Gastrocnemius medialis (tissue), 4 donors: ENCODE measurements around the gene SKIC3. TPM values are rescaled to one million over a fixed set of nuclear protein-coding genes. Genes with fewer than 3 reads are reported as not detected.

ENCODE experiments used
- ATAC-seq, 2 donors: fragments of 150-250 bp; one replicate each; pipeline ENCODE4 v1.9.1; 2016
- DNase-seq, 2 donors: peaks; one replicate each; pipeline ENCODE4 v3.0.0-alpha.2; 2019
- H3K27ac ChIP-seq, 4 donors: fragments of 200-600 bp; sonication (generic); 1 replicate in 1 of 4; 2 replicates in 3 of 4; pipeline ENCODE4 v1.5.1; 2016 to 2018; ENCODE audit warnings: mild to moderate bottlenecking in 2 of 4, moderate library complexity in 1 of 4
- H3K27me3 ChIP-seq, 3 donors: fragments of 200-600 bp; sonication (generic) in 2 of 3; 1 replicate in 1 of 3; 2 replicates in 2 of 3; pipeline versions ENCODE4 v1.5.1 to v1.6.0; 2016 to 2019; ENCODE audit warnings: mild to moderate bottlenecking in 1 of 3, moderate library complexity in 1 of 3
- H3K36me3 ChIP-seq, 2 donors: fragments of 200-600 bp; sonication (generic) in 1 of 2; one replicate each; pipeline ENCODE4 v1.5.1; 2017 to 2018
- H3K4me1 ChIP-seq, 2 donors: fragments of 200-600 bp; sonication (generic) in 1 of 2; one replicate each; pipeline ENCODE4 v1.5.1; 2016 to 2017; ENCODE audit warnings: mild to moderate bottlenecking in 2 of 2
- H3K4me3 ChIP-seq, 4 donors: fragments of 200-600 bp; sonication (generic) in 3 of 4; 1 replicate in 1 of 4; 2 replicates in 3 of 4; pipeline ENCODE4 v1.5.1; 2016 to 2019; ENCODE audit warnings: mild to moderate bottlenecking in 2 of 4
- H3K9me3 ChIP-seq, 3 donors: fragments of 200-600 bp; sonication (generic) in 2 of 3; 1 replicate in 1 of 3; 2 replicates in 2 of 3; pipeline ENCODE4 v1.5.1; 2016 to 2019
- POLR2A ChIP-seq, 2 donors: fragments of 450-650 bp; IDR thresholded peaks; one replicate each; pipeline ENCODE4 v1.6.1; 2017; ENCODE audit warnings: antibody characterized with exemption in 2 of 2, mild to moderate bottlenecking in 2 of 2, moderate library complexity in 2 of 2
- in situ Hi-C, 4 donors: fragments of 200-750 bp; cut with MboI; loops; one replicate each; pipeline versions ENCODE4 v1.15.0 to v1.8.0; 2017; ENCODE audit warnings: low sequenced_read_pairs in 4 of 4
- intact Hi-C: fragments of 100-400 bp; cut with DNase I; formaldehyde crosslinking; loops from one replicate; pipeline ENCODE4 v1.15.1; 2023; ENCODE audit warnings: low total_unique reads
- total RNA-seq, 4 donors: library from RNA; depleted of rRNA; stranded (reverse); fragments of >200 nt; gene quantifications; one replicate each; pipeline versions ENCODE4 v1.1.0 to v1.2.3, GENCODE V29; 2016
- TF ChIP-seq, protein P1 (sequence below), 5 experiments: fragments of 450-650 bp in 3 of 5; fragments of 200-600 bp in 2 of 5; sonication (generic) in 2 of 5; IDR thresholded peaks in 4 of 5; conservative IDR thresholded peaks in 1 of 5; 1 replicate in 4 of 5; 2 replicates in 1 of 5; pipeline ENCODE4 v1.5.1; 2016 to 2019; ENCODE audit warnings: antibody characterized with exemption in 5 of 5, mild to moderate bottlenecking in 3 of 5, moderate library complexity in 3 of 5

The SKIC3 gene
- total RNA-seq, 4 donors from 2014 or later, result 40.6 to 54.4 (median 43.4) TPM

DNA sequence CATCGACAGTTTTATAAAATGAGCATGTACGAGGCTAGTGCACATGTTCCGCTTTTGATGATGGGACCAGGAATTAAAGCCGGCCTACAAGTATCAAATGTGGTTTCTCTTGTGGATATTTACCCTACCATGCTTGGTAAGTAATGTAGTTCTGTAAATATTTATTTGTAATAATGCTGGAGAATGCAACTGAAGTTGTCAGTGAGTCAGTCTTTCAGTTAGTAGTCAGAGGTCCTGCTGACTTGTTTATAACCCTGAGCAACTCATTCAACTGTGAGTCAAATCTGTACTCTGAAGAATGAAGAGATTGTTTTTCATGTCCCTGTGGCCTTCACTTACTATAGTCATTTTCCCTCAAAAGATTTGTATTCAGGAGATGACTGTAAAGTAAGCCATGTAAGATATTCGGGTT is 36.7 kb upstream of the SKIC3 start:
- no peak for ATAC-seq
- Histone ChIP-seq H3K4me1 (peaks cover 5 to 7% of the 10 kb centered on the region in 2 donors), H3K4me3 (no peak overlapping the region), H3K36me3 (no peaks in the 10 kb centered on the region), H3K9me3 (no peaks in the 10 kb centered on the region), H3K27ac (no peak overlapping the region), H3K27me3 (no peaks in the 10 kb centered on the region)
- TF ChIP-seq, protein P1, sequence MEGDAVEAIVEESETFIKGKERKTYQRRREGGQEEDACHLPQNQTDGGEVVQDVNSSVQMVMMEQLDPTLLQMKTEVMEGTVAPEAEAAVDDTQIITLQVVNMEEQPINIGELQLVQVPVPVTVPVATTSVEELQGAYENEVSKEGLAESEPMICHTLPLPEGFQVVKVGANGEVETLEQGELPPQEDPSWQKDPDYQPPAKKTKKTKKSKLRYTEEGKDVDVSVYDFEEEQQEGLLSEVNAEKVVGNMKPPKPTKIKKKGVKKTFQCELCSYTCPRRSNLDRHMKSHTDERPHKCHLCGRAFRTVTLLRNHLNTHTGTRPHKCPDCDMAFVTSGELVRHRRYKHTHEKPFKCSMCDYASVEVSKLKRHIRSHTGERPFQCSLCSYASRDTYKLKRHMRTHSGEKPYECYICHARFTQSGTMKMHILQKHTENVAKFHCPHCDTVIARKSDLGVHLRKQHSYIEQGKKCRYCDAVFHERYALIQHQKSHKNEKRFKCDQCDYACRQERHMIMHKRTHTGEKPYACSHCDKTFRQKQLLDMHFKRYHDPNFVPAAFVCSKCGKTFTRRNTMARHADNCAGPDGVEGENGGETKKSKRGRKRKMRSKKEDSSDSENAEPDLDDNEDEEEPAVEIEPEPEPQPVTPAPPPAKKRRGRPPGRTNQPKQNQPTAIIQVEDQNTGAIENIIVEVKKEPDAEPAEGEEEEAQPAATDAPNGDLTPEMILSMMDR (IDR thresholded peaks at IDR 0.05 in 4 of 5, conservative IDR thresholded peaks at IDR 0.05 in 1 of 5), result no peak
- no peak for TF ChIP-seq POLR2A (IDR thresholded peaks at IDR 0.05)
- intact Hi-C loops (no loop called here), in situ Hi-C loops (no loop called here)
- no peak for DNase-seq

DNA sequence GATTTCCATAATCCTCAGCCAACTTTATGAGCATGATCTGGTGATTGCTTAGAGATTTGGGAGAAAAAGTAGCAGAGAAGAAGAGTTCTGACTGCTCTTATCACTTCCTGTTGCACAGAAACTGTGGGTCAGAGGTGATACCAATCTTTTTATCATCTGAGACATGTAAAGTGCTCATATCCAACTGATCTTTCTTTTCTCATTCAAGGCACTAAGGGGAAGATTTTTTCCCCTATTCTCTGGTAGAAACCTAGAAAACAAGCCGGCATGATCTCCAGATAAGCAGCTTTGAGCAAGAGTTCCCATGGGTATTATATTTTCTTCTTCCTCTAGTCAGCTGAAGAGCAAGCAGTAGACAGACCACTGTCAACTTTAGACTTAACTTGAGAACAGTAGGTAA is 36.1 kb upstream of the SKIC3 start:
- Histone ChIP-seq H3K27ac (no peak overlapping the region), H3K36me3 (no peaks in the 10 kb centered on the region), H3K4me1 (peaks cover under 1 to 2% of the 10 kb centered on the region in 2 donors), H3K27me3 (no peaks in the 10 kb centered on the region), H3K9me3 (no peaks in the 10 kb centered on the region), H3K4me3 (no peak overlapping the region)
- no peak for TF ChIP-seq POLR2A (IDR thresholded peaks at IDR 0.05)
- TF ChIP-seq, protein P1 (IDR thresholded peaks at IDR 0.05 in 4 of 5, conservative IDR thresholded peaks at IDR 0.05 in 1 of 5), result no peak
- in situ Hi-C loops, result no loop called here
- ATAC-seq, result no peak
- DNase-seq, result no peak
- intact Hi-C loops, result no loop called here

DNA sequence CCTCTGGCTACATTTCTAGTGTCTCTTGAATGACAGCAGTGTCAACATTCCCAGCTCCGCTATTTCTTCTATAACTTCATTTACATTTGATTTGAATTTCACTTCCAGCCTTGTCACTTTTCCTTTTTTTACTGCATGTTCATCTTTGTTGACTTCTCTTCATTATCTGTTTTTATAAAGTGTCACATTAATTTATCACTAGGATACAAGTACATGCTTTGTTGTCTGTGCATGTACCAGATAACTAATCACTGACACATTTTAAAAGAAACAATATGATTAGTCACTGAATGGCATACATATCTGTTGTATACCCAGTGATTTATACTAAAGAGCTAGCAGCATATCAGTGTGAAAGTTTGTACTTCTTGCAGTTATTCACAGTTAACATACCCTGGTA is 29.2 kb upstream of the SKIC3 start:
- Histone ChIP-seq H3K4me1 (no peaks in the 10 kb centered on the region), H3K27me3 (no peaks in the 10 kb centered on the region), H3K4me3 (no peak overlapping the region), H3K27ac (no peak overlapping the region), H3K36me3 (no peaks in the 10 kb centered on the region), H3K9me3 (no peaks in the 10 kb centered on the region)
- DNase-seq (no peak), ATAC-seq (no peak)
- in situ Hi-C loops, result no loop called here
- TF ChIP-seq POLR2A (IDR thresholded peaks at IDR 0.05), result no peak
- TF ChIP-seq, protein P1 (IDR thresholded peaks at IDR 0.05 in 4 of 5, conservative IDR thresholded peaks at IDR 0.05 in 1 of 5), result no peak
- intact Hi-C loops, result no loop called here

DNA sequence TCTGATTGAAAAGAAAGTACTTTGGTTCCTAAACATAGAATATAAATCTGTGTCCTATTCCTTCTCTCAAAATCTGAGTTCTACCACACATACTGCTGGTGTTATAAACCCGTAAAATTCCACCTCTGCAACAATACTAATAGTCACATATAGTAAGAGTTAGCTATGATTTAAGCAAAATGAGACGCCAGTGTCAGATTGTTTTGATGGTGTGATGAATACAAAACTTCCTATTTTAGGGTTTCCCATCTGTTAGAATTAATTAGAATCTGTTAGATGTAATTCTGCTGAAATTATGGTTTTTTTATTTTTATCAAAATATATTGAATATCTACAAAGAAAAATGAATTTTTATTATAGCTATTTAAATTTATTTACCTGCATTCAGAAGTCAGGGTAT is 26.8 kb upstream of the SKIC3 start:
- DNase-seq (no peak), ATAC-seq (no peak)
- H3K27ac ChIP-seq, result no peak overlapping the region
- TF ChIP-seq, protein P1 (IDR thresholded peaks at IDR 0.05 in 4 of 5, conservative IDR thresholded peaks at IDR 0.05 in 1 of 5), result no peak
- no peak for TF ChIP-seq POLR2A (IDR thresholded peaks at IDR 0.05)
- no peaks in the 10 kb centered on the region for H3K4me1 ChIP-seq
- H3K27me3 ChIP-seq, result no peaks in the 10 kb centered on the region
- intact Hi-C loops (no loop called here), in situ Hi-C loops (no loop called here)
- no peak overlapping the region for H3K4me3 ChIP-seq
- no peaks in the 10 kb centered on the region for H3K9me3 ChIP-seq
- no peaks in the 10 kb centered on the region for H3K36me3 ChIP-seq

DNA sequence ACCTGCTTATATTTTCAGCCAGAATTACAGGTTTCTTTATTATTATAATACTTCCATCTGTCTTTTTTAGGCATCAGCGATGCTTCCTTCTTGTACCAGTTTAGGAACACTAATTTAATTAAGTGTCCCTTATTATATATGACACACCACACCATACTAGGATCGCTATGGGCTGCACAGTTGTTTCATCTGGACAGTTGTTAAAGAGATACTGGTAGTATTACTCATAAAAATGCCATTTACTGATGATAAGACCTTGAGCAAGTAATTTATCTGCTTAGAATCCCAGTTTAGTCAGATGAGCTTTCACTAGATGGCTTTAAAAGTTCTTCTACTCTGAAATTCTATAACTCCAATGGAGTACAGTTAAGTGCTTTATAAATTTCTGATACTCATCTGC is 17.2 kb upstream of the SKIC3 start:
- intact Hi-C loops (no loop called here), in situ Hi-C loops (no loop called here)
- ATAC-seq, result no peak
- no peaks in the 10 kb centered on the region for H3K9me3 ChIP-seq
- H3K27me3 ChIP-seq, result no peaks in the 10 kb centered on the region
- H3K4me3 ChIP-seq, result no peak overlapping the region
- no peaks in the 10 kb centered on the region for H3K36me3 ChIP-seq
- no peak for DNase-seq
- H3K4me1 ChIP-seq, result peaks cover 0 to 9% of the 10 kb centered on the region in 2 donors
- TF ChIP-seq POLR2A (IDR thresholded peaks at IDR 0.05), result no peak
- TF ChIP-seq, protein P1 (IDR thresholded peaks at IDR 0.05 in 4 of 5, conservative IDR thresholded peaks at IDR 0.05 in 1 of 5), result no peak
- no peak overlapping the region for H3K27ac ChIP-seq
